ENCODE data around the gene CAPZA2. TPM values are rescaled to one million over a fixed set of nuclear protein-coding genes. Genes with fewer than 3 reads are reported as not detected.

CAPZA2 gene
- total RNA-seq, 2 experiments from 2014 or later, result 174 to 189 TPM

Other genes starting within 250 kb of the CAPZA2 start
- 1 to 10 TPM; 2.4 to 2.8 TPM for gene MET, start 190.4 kb upstream of the CAPZA2 start, total RNA-seq
- 10 to 100 TPM; 13.2 to 14.1 TPM for gene ST7, start 90.9 kb downstream of the CAPZA2 start, total RNA-seq

Measured in activated CD8-positive, alpha-beta memory T cell treated with anti-CD3 and anti-CD28 coated beads for 36 hours (primary cell).